H1 (cell line): ENCODE results near the gene S100A10. TPM values are rescaled to one million over a fixed set of nuclear protein-coding genes. Genes with fewer than 3 reads are reported as not detected.

Experiments used
- CTCF ChIA-PET: fragments of 300-600 bp; sonication (Branson Sonifier 250); formaldehyde crosslinking; loops from one replicate; lab custom pipeline; 2021; ENCODE audit not compliant: partially characterized antibody; lab: Charles Lee
- POLR2A ChIA-PET: fragments of 300-600 bp; sonication (Branson Sonifier 250); formaldehyde crosslinking; loops from one replicate; lab custom pipeline; 2021; ENCODE audit warnings: inconsistent platforms; ENCODE audit not compliant: partially characterized antibody; lab: Charles Lee
- DNase-seq, 2 experiments: peaks; one replicate each; pipeline versions ENCODE4 v3.0.0 to v3.0.0-alpha.2; 2010 to 2022; ENCODE audit warnings: low spot score in 2 of 2, low read depth in 1 of 2, mixed read lengths in 1 of 2
- FAIRE-seq: peaks from 2 replicates; lab custom pipeline; 2011; peaks lifted over from hg19 to GRCh38; lab: Jason Lieb, UNC
- H2AFZ ChIP-seq: 2 replicates; pipeline ENCODE4 v1.8.1; 2012; ENCODE audit warnings: low read length, inconsistent platforms
- H2AK5ac ChIP-seq: 2 replicates; pipeline ENCODE4 v1.6.1; 2013; ENCODE audit warnings: low read depth, low read length
- H2BK120ac ChIP-seq: replicated peaks from 2 replicates; pipeline ENCODE3; 2013; ENCODE audit warnings: low read depth, low read length, inconsistent platforms
- H2BK12ac ChIP-seq: 2 replicates; pipeline ENCODE4 v1.6.1; 2013; ENCODE audit warnings: low read depth, low read length
- H2BK15ac ChIP-seq: 2 replicates; pipeline ENCODE4 v1.6.1; 2013; ENCODE audit warnings: low read length
- H2BK20ac ChIP-seq: 2 replicates; pipeline ENCODE4 v1.6.1; 2013; ENCODE audit warnings: low read length
- H2BK5ac ChIP-seq: 2 replicates; pipeline ENCODE4 v1.6.1; 2013; ENCODE audit warnings: low read depth, low read length
- H3K14ac ChIP-seq: 2 replicates; pipeline ENCODE4 v1.6.1; 2013; ENCODE audit warnings: inconsistent platforms; ENCODE audit not compliant: insufficient read length
- H3K18ac ChIP-seq: 2 replicates; pipeline ENCODE4 v1.6.1; 2013; ENCODE audit warnings: low read length; ENCODE audit errors: extremely low read depth
- H3K23ac ChIP-seq: 2 replicates; pipeline ENCODE4 v1.6.1; 2013; ENCODE audit warnings: inconsistent platforms; ENCODE audit not compliant: insufficient read length
- H3K23me2 ChIP-seq: 2 replicates; pipeline ENCODE4 v1.6.1; 2013; ENCODE audit warnings: low read depth, low read length
- H3K27ac ChIP-seq: 2 replicates; pipeline ENCODE4 v1.6.1; 2011; ENCODE audit warnings: low read depth, low read length, inconsistent platforms
- H3K27me3 ChIP-seq, 4 experiments: replicated peaks in 1 of 4; 1 replicate in 1 of 4; 2 replicates in 3 of 4; pipeline versions ENCODE4 v1.6.1 to v1.8.1; 2011 to 2013; ENCODE audit warnings: low read length in 3 of 4, mild to moderate bottlenecking in 3 of 4, inconsistent platforms in 2 of 4, mixed read lengths in 2 of 4, moderate library complexity in 1 of 4; ENCODE audit not compliant: control insufficient read depth in 3 of 4, insufficient read depth in 3 of 4; ENCODE audit errors: extremely low read depth in 1 of 4
- H3K36me3 ChIP-seq, 4 experiments: 2 replicates each; pipeline versions ENCODE4 v1.6.1 to v1.8.1; 2011 to 2013; ENCODE audit warnings: mild to moderate bottlenecking in 4 of 4, low read length in 3 of 4, moderate library complexity in 2 of 4, control low read depth in 1 of 4, inconsistent platforms in 1 of 4; ENCODE audit not compliant: insufficient read depth in 4 of 4, control insufficient read depth in 2 of 4
- H3K4ac ChIP-seq: replicated peaks from 2 replicates; pipeline ENCODE3; 2013; ENCODE audit warnings: low read length, low read depth, mixed read lengths, inconsistent platforms; ENCODE audit not compliant: insufficient read length
- H3K4me1 ChIP-seq, 4 experiments: replicated peaks in 1 of 4; 1 replicate in 1 of 4; 2 replicates in 3 of 4; pipeline versions ENCODE4 v1.6.1 to v1.8.1; 2011 to 2013; ENCODE audit warnings: low read length in 3 of 4, inconsistent platforms in 2 of 4, mixed read lengths in 1 of 4; ENCODE audit not compliant: insufficient read depth in 4 of 4, control insufficient read depth in 3 of 4
- H3K4me2 ChIP-seq, 2 experiments: 2 replicates each; pipeline versions ENCODE4 v1.6.1 to v1.8.1; 2011 to 2013; ENCODE audit warnings: low read depth in 2 of 2, low read length in 2 of 2, control low read depth in 1 of 2, inconsistent platforms in 1 of 2, mild to moderate bottlenecking in 1 of 2; ENCODE audit not compliant: insufficient read depth in 1 of 2
- H3K4me3 ChIP-seq, 4 experiments: fragments of 200-600, 300-600 bp in 1 of 4; sonication (generic), shearing (Covaris generic), sonication (Bioruptor Twin) in 1 of 4; 2 replicates each; pipeline versions ENCODE4 v1.5.1 to v1.8.1; 2011 to 2016; ENCODE audit warnings: low read length in 4 of 4, low read depth in 3 of 4, control low read depth in 2 of 4, inconsistent platforms in 2 of 4, mild to moderate bottlenecking in 2 of 4, mixed read lengths in 1 of 4, moderate library complexity in 1 of 4; ENCODE audit not compliant: insufficient read depth in 2 of 4; ENCODE audit errors: extremely low read depth in 1 of 4
- H3K56ac ChIP-seq: replicated peaks from 2 replicates; pipeline ENCODE3; 2013; ENCODE audit warnings: low read depth, mild to moderate bottlenecking, mixed read lengths, low read length, inconsistent platforms; ENCODE audit not compliant: insufficient read length
- H3K79me1 ChIP-seq: 2 replicates; pipeline ENCODE4 v1.6.1; 2013; ENCODE audit warnings: low read depth, low read length, control low read depth
- H3K79me2 ChIP-seq, 2 experiments: 2 replicates each; pipeline versions ENCODE4 v1.6.1 to v1.8.1; 2012 to 2013; ENCODE audit warnings: low read length in 2 of 2, mild to moderate bottlenecking in 2 of 2, inconsistent platforms in 1 of 2; ENCODE audit not compliant: insufficient read depth in 2 of 2, control insufficient read depth in 1 of 2
- H3K9ac ChIP-seq, 4 experiments: replicated peaks in 1 of 4; 1 replicate in 1 of 4; 2 replicates in 3 of 4; pipeline versions ENCODE4 v1.6.1 to v1.8.1; 2011 to 2013; ENCODE audit warnings: low read depth in 3 of 4, low read length in 3 of 4, control low read depth in 2 of 4, mild to moderate bottlenecking in 2 of 4, moderate library complexity in 2 of 4, inconsistent platforms in 1 of 4; ENCODE audit errors: extremely low read depth in 1 of 4
- H3K9me3 ChIP-seq, 2 experiments: 2 replicates each; pipeline versions ENCODE4 v1.6.1 to v1.8.1; 2012 to 2013; ENCODE audit warnings: mild to moderate bottlenecking in 2 of 2, moderate library complexity in 2 of 2, control low read depth in 1 of 2, inconsistent platforms in 1 of 2, low read depth in 1 of 2, low read length in 1 of 2, mixed read lengths in 1 of 2; ENCODE audit not compliant: insufficient read depth in 2 of 2
- H4K20me1 ChIP-seq, 2 experiments: replicated peaks in 1 of 2; 2 replicates each; pipeline versions ENCODE3 to v1.8.1; 2011 to 2013; ENCODE audit warnings: inconsistent platforms in 2 of 2, low read length in 2 of 2, mild to moderate bottlenecking in 1 of 2; ENCODE audit not compliant: insufficient read depth in 2 of 2, control insufficient read depth in 1 of 2
- H4K5ac ChIP-seq: 2 replicates; pipeline ENCODE4 v1.6.1; 2013; ENCODE audit warnings: low read length, low read depth, mixed read lengths, inconsistent platforms; ENCODE audit not compliant: insufficient read length
- H4K8ac ChIP-seq: 2 replicates; pipeline ENCODE4 v1.8.0; 2013; ENCODE audit warnings: mild to moderate bottlenecking, moderate library complexity, low read length, inconsistent platforms; ENCODE audit not compliant: insufficient read depth; ENCODE audit errors: extremely low read depth
- H4K91ac ChIP-seq: replicated peaks from 2 replicates; pipeline ENCODE3; 2013; ENCODE audit warnings: low read length, mixed read lengths, inconsistent platforms; ENCODE audit not compliant: insufficient read length
- BACH1 ChIP-seq: IDR thresholded peaks from 2 replicates; pipeline ENCODE4 v1.6.1; 2012; ENCODE audit warnings: low read length, improper control_type of control experiment
- KDM4A ChIP-seq: IDR thresholded peaks from one replicate; pipeline ENCODE4 v1.7.1; 2012; ENCODE audit warnings: low read depth, mild to moderate bottlenecking, moderate library complexity, low read length, inconsistent platforms; ENCODE audit not compliant: severe bottlenecking
- PHF8 ChIP-seq: fragments of 200-600 bp; sonication (generic); conservative IDR thresholded peaks from 2 replicates; pipeline ENCODE4 v1.7.1; 2012; ENCODE audit warnings: low read depth, mild to moderate bottlenecking, inconsistent platforms, low read length, moderate library complexity
- POLR2AphosphoS5 ChIP-seq: IDR thresholded peaks from 2 replicates; pipeline ENCODE4 v1.6.1; 2011; ENCODE audit warnings: low read depth, low read length
- SIN3A ChIP-seq, 2 experiments: IDR thresholded peaks in 1 of 2; conservative IDR thresholded peaks in 1 of 2; 2 replicates each; pipeline ENCODE4 v1.6.1; 2011 to 2012; ENCODE audit warnings: low read length in 2 of 2, improper control_type of control experiment in 1 of 2, low read depth in 1 of 2, mild to moderate bottlenecking in 1 of 2
- SRF ChIP-seq: IDR thresholded peaks from 2 replicates; pipeline ENCODE4 v1.6.1; 2011; ENCODE audit warnings: mild to moderate bottlenecking, low read depth, low read length, moderate library complexity
- TAF7 ChIP-seq: optimal IDR thresholded peaks from 2 replicates; pipeline ENCODE3; 2011; ENCODE audit warnings: low read depth, mild to moderate bottlenecking, inconsistent platforms, low read length, moderate library complexity, borderline replicate concordance
- WGBS, 2 experiments: shearing (Covaris generic) in 1 of 2; methylation state at CpG; one replicate each; pipeline versions ENCODE4 v1.1.6 to v1.1.7; 2013 to 2015; ENCODE audit warnings: low lambda C conversion rate in 2 of 2, mixed read lengths in 2 of 2, inconsistent platforms in 1 of 2, low coverage in 1 of 2, missing lambda C conversion rate in 1 of 2; ENCODE audit not compliant: insufficient replicate concordance in 2 of 2, insufficient coverage in 1 of 2, insufficient read length in 1 of 2; ENCODE audit errors: extremely low coverage in 1 of 2, missing lambda C conversion rate in 1 of 2; 5-methylcytosine and 5-hydroxymethylcytosine counted together
- polyA plus RNA-seq, 7 experiments: library from polyadenylated mRNA; depleted of rRNA in 3 of 7; stranded (reverse) in 5 of 7; unstranded in 2 of 7; fragments of >200 nt in 5 of 7; fragments of 200-250 nt in 2 of 7; gene quantifications; 1 replicate in 5 of 7; 2 replicates in 1 of 7; 4 replicates in 1 of 7; pipeline versions ENCODE4 v1.2.1 to v1.2.3, GENCODE V29; 2011 to 2013; ENCODE audit warnings: missing spikeins in 2 of 7, mixed read lengths in 2 of 7
- total RNA-seq: library from RNA; stranded (reverse); fragmentation: NEBNext Ultra II Directional; extraction: Animal tissue kit (Norgen Biotek cat#: 25700); gene quantifications from 2 replicates; pipeline ENCODE4 v1.2.1, GENCODE V29; 2021

The S100A10 gene
- total and polyA plus RNA-seq, 2 of the 8 experiments (the other 6 are each of a cell fraction or from before 2014, with no cell fraction given): 23.9 to 231 TPM

- H2BK15ac ChIP-seq: peak overlapping the region; percentile 85; the same call in 1 of the 2 replicates
- WGBS, 2 experiments: 1% methylated on average over 23 of the region's 50 CpGs; no CpG with 5 or more reads in 1 of the 2 experiments
- peak overlapping the region; percentile 65 for H4K5ac ChIP-seq
- peak overlapping the region; percentile 24 for H2AK5ac ChIP-seq
- H2AFZ ChIP-seq: peak overlapping the region; percentile 43; the same call in 1 of the 2 replicates
- H2BK20ac ChIP-seq: peak overlapping the region; percentile 89; the same call in 1 of the 2 replicates
- peak overlapping the region; percentile 96 for H4K91ac ChIP-seq
- ChIA-PET CTCF (interaction anchor here (1.0 to 31.0 kb wide), 6 partner anchors 8 to 105 kb away, joined by 3 to 553 read pairs (median 16); no protein-coding TSS in a partner anchor), POLR2A (interaction anchor here (1.0 to 2.4 kb wide), 7 partner anchors 11 to 154 kb away, joined by 3 to 12 read pairs (median 4); partner anchors contain the start of genes C2CD4D, S100A11 and THEM4)
- no peaks in the 10 kb centered on the region for H3K9me3 ChIP-seq
- H3K18ac ChIP-seq: peak overlapping the region; percentile 98
- H3K14ac ChIP-seq: no peak overlapping the region
- peaks cover 0 to 13% (median 6%) of the 10 kb centered on the region in 4 experiments; a peak in 4 of 7 replicates for H3K27me3 ChIP-seq
- TF ChIP-seq SRF (no peak), TAF7 (peak; percentile 18), SIN3A (conservative IDR thresholded peaks at IDR 0.05 in 1 of 2, IDR thresholded peaks at IDR 0.05 in 1 of 2; ENCODE audit: low read depth in 1 of 2, low read length in 2 of 2) (0 out of 4 replicates have a peak, but pooled peaks of 1 of the 2 experiments have one; percentile 25), BACH1 (0 out of 2 replicates have a peak, but pooled peaks have one; percentile 6), PHF8 (no peak; the same call in 1 of the 2 replicates), KDM4A (peak; percentile 86), POLR2AphosphoS5 (0 out of 2 replicates have a peak, but pooled peaks have one; percentile 2)
- H3K4me3 ChIP-seq: peak overlapping the region; percentile 69 to 90 (median 76)
- peak overlapping the region; percentile 87 to 96 for H3K4me2 ChIP-seq
- H3K23ac ChIP-seq: no peak overlapping the region
- H3K27ac ChIP-seq: no peak overlapping the region
- H4K8ac ChIP-seq: peak overlapping the region; percentile 94
- peak overlapping the region; percentile 93 for H3K4ac ChIP-seq
- FAIRE-seq (no peak), DNase-seq (peak in 1 of 2 experiments; percentile 68)
- H3K36me3 ChIP-seq: no peaks in the 10 kb centered on the region
- peak overlapping the region; percentile 55 to 88 (median 68) for H3K9ac ChIP-seq
- H3K23me2 ChIP-seq: peaks cover 14% of the 10 kb centered on the region
- H2BK12ac ChIP-seq: peak overlapping the region; percentile 96
- H3K4me1 ChIP-seq: peaks cover 3 to 27% (median 12%) of the 10 kb centered on the region in 4 experiments
- H2BK5ac ChIP-seq: peak overlapping the region; percentile 8
- peak overlapping the region; percentile 47 for H3K56ac ChIP-seq
- peaks cover 2 to 38% of the 10 kb centered on the region in 2 experiments; a peak in 3 of 4 replicates for H3K79me2 ChIP-seq
- H3K79me1 ChIP-seq: peaks cover 6% of the 10 kb centered on the region
- no peak overlapping the region for H2BK120ac ChIP-seq
- H4K20me1 ChIP-seq: peaks cover 0 to 3% of the 10 kb centered on the region in 2 experiments
Observed at GRCh38 chr1:151993084-151993733, 450 bp downstream of the S100A10 start.
